Kidney epithelial cell (primary cell): Measurements from ENCODE around the gene ADCY4. TPM values are rescaled to one million over a fixed set of nuclear protein-coding genes. Genes with fewer than 3 reads are reported as not detected.

Source experiments
- DNase-seq: peaks from one replicate; pipeline ENCODE4 v3.0.0-alpha.2; 2010; ENCODE audit warnings: low read depth
- H3K27me3 ChIP-seq: 2 replicates; pipeline ENCODE4 v1.6.0; 2011; ENCODE audit warnings: low read length; ENCODE audit not compliant: control insufficient read depth, insufficient read depth
- H3K36me3 ChIP-seq: 2 replicates; pipeline ENCODE4 v1.5.1; 2011; ENCODE audit warnings: low read length; ENCODE audit not compliant: control insufficient read depth, insufficient read depth
- H3K4me3 ChIP-seq: 2 replicates; pipeline ENCODE4 v1.5.1; 2011; ENCODE audit warnings: low read depth, mild to moderate bottlenecking, control low read depth, low read length
- CTCF ChIP-seq: IDR thresholded peaks from 2 replicates; pipeline ENCODE4 v1.5.1; 2011; ENCODE audit warnings: mild to moderate bottlenecking, moderate library complexity, low read length, control low read depth, inconsistent platforms; ENCODE audit not compliant: insufficient read depth, poor library complexity, severe bottlenecking
- total RNA-seq: library from RNA; depleted of rRNA; stranded (reverse); fragments of >200 nt; gene quantifications from 2 replicates; pipeline ENCODE4 v1.2.3, GENCODE V29; 2015

The ADCY4 gene
- total RNA-seq, 1 donor from 2014 or later: 9.0 TPM

GRCh38 chr14:24281636-24282035, 53.2 kb downstream of the ADCY4 start:
- H3K27me3 ChIP-seq: no peaks in the 10 kb centered on the region
- DNase-seq: no peak
- no peak overlapping the region for H3K4me3 ChIP-seq
- H3K36me3 ChIP-seq: no peaks in the 10 kb centered on the region
- no peak for TF ChIP-seq CTCF

GRCh38 chr14:24280797-24281460, 53.9 kb downstream of the ADCY4 start:
- no peaks in the 10 kb centered on the region for H3K36me3 ChIP-seq
- DNase-seq: no peak
- no peak overlapping the region for H3K4me3 ChIP-seq
- no peaks in the 10 kb centered on the region for H3K27me3 ChIP-seq
- TF ChIP-seq CTCF: no peak

GRCh38 chr14:24279301-24280186, 55.3 kb downstream of the ADCY4 start:
- Histone ChIP-seq H3K27me3 (no peaks in the 10 kb centered on the region), H3K36me3 (no peaks in the 10 kb centered on the region), H3K4me3 (no peak overlapping the region)
- peak; percentile 12 for TF ChIP-seq CTCF
- no peak for DNase-seq

GRCh38 chr14:24278424-24278823, 56.4 kb downstream of the ADCY4 start:
- DNase-seq: no peak
- H3K36me3 ChIP-seq: no peaks in the 10 kb centered on the region
- no peak overlapping the region for H3K4me3 ChIP-seq
- no peaks in the 10 kb centered on the region for H3K27me3 ChIP-seq
- no peak for TF ChIP-seq CTCF

- TF ChIP-seq CTCF: no peak
- Histone ChIP-seq H3K36me3 (no peaks in the 10 kb centered on the region), H3K27me3 (no peaks in the 10 kb centered on the region), H3K4me3 (no peak overlapping the region)
- no peak for DNase-seq
Measured at GRCh38 chr14:24277606-24278321, 57.1 kb downstream of the ADCY4 start.
